NK-92 treated with Interleukin-12 subunit alpha and Interleukin-12 subunit beta, amount 100 ng/mL, for 24 hours (cell line): ENCODE measurements around the gene HBE1.
"Not testable (repeated sequence)": the region's sequence is repeated elsewhere in the genome, so short reads cannot be mapped to it uniquely, and the experiment has no call there.

Experiments used
- DNase-seq: peaks from one replicate; lab custom pipeline; 2025; lab: John Stamatoyannopoulos, UW

Gene HBE1

DNA sequence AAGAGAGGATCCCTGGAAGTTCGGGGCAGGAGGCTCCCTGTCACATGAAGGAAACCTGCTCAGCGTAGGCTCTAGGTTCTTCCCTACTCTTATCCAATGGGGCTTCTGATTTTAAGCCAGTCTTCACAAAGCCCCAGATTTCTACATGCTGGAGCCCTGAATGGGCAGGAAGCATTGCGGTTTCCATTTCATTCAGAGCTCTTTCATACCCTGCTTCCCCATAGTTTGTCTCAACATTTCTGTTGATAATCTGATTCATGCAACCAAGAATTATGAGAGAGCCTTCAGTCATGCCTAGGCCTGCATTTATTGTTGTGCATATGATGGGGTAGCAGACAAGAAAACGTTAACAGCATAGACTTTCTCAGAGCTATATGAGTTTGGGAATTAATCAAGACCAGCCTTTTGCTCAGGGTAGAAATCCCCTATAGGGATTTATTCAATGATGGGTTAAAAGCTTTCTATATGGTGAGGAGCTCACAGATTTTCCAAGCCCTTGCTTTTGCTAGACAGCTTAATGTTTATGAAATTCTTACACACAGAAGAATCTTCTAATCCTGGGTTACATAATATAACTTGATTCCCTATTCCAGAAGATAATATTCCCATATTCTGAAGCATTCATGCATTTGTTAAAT lies 16.1 kb upstream of the HBE1 start:
- no peak for DNase-seq

DNA sequence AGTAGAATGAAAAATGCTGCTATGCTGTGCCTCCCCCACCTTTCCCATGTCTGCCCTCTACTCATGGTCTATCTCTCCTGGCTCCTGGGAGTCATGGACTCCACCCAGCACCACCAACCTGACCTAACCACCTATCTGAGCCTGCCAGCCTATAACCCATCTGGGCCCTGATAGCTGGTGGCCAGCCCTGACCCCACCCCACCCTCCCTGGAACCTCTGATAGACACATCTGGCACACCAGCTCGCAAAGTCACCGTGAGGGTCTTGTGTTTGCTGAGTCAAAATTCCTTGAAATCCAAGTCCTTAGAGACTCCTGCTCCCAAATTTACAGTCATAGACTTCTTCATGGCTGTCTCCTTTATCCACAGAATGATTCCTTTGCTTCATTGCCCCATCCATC lies 14.9 kb upstream of the HBE1 start:
- no peak for DNase-seq

- DNase-seq, result no peak
These were observed 14.1 kb upstream of the HBE1 start for GRCh38 chr11:5283882-5284281.

DNA sequence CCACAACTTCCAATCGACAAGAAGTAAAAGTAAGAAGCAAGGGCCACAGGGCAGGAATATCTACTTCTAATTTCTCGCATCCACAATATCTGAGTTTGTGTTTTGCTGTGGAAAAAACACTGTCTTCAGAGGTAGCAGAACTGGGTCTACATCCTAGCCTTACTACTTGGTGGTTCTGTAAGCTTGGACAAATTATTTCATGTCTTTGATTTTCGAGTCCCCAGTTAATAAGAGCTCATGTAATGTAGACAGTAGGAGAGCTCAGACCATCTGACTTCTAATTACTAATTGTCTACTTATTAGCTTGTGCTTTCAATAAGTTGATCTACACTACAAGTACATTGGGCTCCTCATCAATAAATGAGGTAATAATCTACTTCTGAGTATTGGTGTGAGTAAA lies 13.3 kb upstream of the HBE1 start:
- DNase-seq, result no peak

GRCh38 chr11:5282628-5283027 lies 12.9 kb upstream of the HBE1 start:
- no peak for DNase-seq

DNA sequence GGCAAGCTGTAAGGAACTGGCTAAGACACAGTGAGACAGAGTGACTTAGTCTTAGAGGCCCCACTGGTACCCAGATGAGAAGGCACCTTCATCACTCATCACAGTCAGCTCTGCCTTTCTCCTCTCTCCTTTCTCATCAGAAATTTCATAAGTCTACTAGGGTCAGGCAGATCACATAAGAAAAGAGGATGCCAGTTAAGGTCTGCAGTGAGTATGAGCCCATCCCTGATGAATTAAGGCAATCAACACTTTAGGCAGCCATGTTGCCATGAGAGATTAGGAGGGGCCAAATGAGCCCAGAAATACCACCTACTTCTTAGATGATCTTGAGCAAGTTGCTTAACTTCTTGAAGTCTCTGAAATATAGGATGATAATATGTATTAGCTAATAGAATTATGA lies 11.9 kb upstream of the HBE1 start:
- DNase-seq, result no peak

GRCh38 chr11:5280582-5281102 lies 10.9 kb upstream of the HBE1 start:
- peak; percentile 80 for DNase-seq

- no peak for DNase-seq
These were observed 9.8 kb upstream of the HBE1 start for GRCh38 chr11:5279471-5280090.

DNA sequence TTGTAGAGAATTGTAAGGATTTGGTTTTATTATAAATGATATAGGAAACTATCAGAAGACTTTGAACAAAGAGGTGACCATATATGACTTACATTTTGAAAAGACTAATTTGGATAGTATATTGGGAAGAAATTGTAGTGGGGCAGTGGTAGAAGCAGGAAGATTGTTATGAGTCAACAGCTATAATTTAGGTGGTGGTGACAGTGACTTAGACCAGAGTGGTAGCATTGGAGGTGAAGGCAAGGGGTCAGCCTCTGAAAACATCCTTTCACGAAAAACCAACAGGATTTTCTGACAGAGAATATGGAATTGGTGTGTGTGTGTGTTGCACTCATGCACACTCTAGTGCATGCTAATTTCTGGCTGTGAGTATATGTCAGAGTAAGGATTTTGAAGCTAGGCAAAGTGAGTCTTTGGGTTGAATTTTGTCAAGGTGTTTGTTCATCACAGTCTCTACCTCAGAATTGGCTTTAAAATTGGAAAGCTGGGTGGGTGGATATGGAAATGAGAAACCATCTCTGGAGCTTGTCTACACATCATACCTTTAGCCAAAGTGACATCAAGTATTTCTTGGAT lies 8.2 kb upstream of the HBE1 start:
- DNase-seq, result no peak

- DNase-seq, result no peak
These were observed 7.0 kb upstream of the HBE1 start for GRCh38 chr11:5276697-5277096.

DNA sequence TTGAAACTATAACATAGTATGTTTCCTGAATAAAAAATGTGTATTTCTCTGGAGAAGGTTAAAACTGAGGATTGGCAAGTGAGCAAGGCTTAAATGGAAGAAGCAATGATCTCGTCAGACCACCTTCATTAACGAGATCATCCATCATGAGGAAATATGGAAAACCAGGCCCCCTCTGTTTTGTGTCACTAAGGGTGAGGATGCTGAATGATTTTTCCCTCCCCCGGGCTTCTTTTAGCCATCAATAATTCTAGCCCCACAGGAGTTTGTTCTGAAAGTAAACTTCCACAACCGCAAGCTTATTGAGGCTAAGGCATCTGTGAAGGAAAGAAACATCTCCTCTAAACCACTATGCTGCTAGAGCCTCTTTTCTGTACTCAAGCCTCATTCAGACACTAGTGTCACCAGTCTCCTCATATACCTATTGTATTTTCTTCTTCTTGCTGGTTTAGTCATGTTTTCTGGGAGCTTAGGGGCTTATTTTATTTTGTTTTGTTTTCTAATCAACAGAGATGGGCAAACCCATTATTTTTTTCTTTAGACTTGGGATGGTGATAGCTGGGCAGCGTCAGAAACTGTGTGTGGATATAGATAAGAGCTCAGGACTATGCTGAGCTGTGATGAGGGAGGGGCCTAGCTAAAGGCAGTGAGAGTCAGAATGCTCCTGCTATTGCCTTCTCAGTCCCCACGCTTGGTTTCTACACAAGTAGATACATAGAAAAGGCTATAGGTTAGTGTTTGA lies 5.8 kb upstream of the HBE1 start:
- no peak for DNase-seq

GRCh38 chr11:5274395-5274794 lies 4.7 kb upstream of the HBE1 start:
- DNase-seq, result no peak

DNA sequence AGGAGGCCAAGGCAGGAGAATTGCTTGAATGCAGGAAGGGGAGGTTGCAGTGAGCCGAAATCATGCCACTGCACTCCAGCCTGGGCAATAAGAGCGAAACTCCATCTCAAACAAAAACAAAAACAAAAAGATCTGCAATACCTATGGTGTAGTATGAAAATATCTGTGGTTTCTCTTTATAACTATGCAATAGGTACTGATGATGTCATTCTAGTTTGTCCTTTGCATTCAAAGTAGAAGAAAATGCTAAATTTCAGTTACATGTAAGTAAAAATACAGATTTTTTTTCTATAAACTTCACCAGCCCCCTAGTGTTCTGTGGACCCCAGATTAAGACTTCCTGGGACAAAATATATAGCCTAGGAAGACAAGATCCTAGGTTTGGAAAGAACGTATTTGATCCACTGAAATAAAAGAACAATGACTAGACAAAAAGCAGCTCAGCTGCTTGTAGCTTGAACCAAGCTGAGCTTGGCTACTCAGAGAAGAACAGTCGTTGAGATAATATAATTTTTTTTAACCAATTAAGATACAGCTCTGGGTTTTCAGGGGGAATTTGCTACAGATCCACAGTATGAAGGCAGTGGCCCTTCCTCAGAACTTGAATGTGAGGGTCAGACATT lies 2.8 kb upstream of the HBE1 start:
- DNase-seq, result no peak

DNA sequence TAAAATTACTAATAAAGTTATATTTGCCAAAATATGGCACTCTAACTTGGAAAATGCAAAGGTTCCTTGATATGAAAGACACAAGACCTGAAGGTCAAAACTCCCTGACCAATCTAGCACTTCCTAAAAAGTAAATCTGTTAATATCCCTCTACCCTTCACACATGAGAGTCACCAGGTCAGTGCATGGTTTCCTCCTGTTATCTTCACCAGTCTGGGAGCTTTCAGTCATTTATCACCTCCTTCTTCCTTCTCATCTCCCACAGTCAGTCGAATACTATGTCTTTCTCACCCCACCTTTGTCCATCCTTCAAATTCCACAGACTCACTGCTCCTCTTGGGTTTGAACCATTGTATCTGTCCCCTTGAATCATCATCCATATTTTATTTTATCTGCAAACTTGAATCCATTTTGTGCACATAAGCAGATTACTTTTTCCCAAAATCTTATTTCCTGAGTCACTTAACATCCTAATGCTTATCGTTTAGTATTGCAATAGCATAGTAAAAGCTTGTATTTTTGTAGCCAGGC lies 2.6 kb downstream of the HBE1 start:
- DNase-seq, result no peak

DNA sequence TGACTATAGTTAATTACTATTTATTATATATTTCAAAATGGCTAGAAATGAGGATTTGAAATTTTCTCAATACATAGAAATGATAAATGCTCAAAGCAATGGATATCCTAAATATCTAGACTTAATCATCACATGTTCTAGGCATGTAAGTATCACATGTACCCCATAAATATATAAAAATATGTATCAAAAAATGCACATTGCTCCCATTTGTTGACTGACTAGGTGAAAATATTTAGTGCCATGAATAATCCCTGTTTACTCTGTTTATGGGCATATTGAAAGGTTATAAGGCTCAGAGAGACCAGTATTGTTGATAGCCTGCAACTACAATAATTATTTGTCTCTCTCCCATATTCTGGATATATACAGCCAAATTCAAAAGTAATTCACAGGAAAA lies 3.1 kb downstream of the HBE1 start:
- DNase-seq, result no peak

DNA sequence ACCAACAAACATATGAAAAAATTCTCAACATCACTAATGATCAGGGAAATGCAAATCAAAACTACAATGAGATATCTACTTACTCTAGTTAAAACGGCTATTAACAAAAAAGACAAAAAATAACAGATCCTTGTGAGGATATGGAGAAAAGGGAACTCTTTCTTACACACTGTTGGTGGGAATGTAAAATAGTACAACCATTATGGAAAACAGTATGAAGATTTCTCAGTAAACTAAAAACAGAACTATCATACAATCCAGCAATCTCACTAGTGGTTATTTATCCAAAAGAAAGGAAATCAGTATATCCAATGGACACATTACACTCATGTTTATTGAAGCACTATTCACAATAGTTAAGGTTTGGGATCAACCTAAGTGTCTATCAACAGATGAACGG lies 3.9 kb downstream of the HBE1 start:
- no peak for DNase-seq

GRCh38 chr11:5258543-5259262 lies 11.0 kb downstream of the HBE1 start:
- no peak for DNase-seq

DNA sequence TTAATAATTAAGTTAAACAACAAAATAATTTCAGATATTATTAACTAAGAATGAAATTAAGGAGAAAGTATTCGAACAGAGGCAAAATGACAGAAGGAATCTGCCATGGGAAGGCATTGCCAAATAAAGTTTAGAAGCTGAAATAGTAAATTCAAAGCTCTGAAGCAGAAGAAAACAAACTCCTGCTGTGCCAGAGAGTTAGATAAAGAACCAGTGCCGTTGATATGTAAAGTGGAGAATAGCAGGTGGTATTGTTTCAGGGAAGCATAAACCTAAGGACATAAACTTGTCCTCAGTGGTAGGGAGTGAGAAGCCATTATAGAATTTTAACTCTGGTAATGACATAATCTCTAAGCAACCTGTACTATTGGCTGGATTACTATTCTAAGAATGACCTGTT lies 12.4 kb downstream of the HBE1 start:
- no peak for DNase-seq

DNA sequence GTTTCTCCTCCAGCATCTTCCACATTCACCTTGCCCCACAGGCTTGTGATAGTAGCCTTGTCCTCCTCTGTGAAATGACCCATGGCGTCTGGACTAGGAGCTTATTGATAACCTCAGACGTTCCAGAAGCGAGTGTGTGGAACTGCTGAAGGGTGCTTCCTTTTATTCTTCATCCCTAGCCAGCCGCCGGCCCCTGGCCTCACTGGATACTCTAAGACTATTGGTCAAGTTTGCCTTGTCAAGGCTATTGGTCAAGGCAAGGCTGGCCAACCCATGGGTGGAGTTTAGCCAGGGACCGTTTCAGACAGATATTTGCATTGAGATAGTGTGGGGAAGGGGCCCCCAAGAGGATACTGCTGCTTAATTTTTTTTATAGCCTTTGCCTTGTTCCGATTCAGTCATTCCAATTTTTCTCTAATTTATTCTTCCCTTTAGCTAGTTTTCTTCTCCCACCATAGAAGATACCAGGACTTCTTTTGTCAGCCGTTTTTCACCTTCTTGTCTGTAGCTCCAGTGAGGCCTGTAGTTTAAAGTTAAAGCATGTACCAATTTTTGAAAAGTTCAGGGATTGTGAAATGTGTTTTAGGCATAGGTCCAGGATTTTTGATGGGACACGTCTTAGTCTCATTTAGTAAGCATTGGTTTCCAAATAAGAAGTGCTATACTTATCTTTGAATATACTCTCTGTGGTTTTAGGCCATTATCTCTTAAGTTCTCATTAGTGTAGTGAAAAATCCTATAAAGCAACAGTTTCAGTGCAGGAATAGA lies 14.9 kb downstream of the HBE1 start, which contains the start of gene HBG2:
Gene HBG2 (minus strand): TSS at position 136 of the 768 bp plus-strand sequence. CDS start 53 bp downstream, at position 83.
- DNase-seq, result not testable (repeated sequence)

GRCh38 chr11:5254023-5254422 lies 15.7 kb downstream of the HBE1 start:
- DNase-seq, result not testable (repeated sequence)

DNA sequence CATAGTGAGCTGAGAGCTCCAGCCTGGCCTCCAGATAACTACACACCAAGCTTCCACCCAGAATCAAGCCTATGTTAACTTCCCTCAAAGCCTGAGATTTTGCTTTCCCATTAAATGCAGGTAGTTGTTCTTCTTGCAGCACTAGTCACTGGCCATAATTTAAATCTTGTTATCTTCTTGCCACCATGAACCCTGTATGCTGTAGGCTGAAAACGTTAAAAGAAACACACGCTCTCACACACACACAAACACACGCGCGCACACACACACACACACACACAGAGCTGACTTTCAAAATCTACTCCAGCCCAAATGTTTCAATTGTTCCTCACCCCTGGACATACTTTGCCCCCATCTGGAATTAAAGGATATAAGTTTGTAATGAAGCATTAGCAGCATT lies 16.3 kb downstream of the HBE1 start:
- not testable (repeated sequence) for DNase-seq
